Liver (tissue), 9 donors: Measurements from ENCODE around the gene CASP6. TPM values are rescaled to one million over a fixed set of nuclear protein-coding genes. Genes with fewer than 3 reads are reported as not detected.
"Not testable (repeated sequence)": the region's sequence is repeated elsewhere in the genome, so short reads cannot be mapped to it uniquely, and the experiment has no call there.

ENCODE experiments used
- DNase-seq: peaks from one replicate; pipeline ENCODE4 v3.0.0-alpha.2; 2017; ENCODE audit warnings: low spot score
- H3K27ac ChIP-seq, 2 donors: one replicate each; pipeline ENCODE4 v1.7.0; 2013; ENCODE audit warnings: inconsistent platforms in 2 of 2, low read length in 2 of 2, control low read depth in 1 of 2, low read depth in 1 of 2, mild to moderate bottlenecking in 1 of 2
- H3K27me3 ChIP-seq, 4 donors: one replicate each; pipeline versions ENCODE4 v1.6.1 to v1.7.0; 2013; ENCODE audit warnings: low read length in 3 of 4, inconsistent platforms in 1 of 4, mild to moderate bottlenecking in 1 of 4, moderate library complexity in 1 of 4; ENCODE audit not compliant: control insufficient read depth in 4 of 4, insufficient read depth in 4 of 4
- H3K36me3 ChIP-seq, 4 donors: one replicate each; pipeline versions ENCODE4 v1.6.1 to v1.7.0; 2013; ENCODE audit warnings: low read length in 3 of 4, mild to moderate bottlenecking in 3 of 4, low read depth in 1 of 4, moderate library complexity in 1 of 4; ENCODE audit not compliant: control insufficient read depth in 4 of 4, insufficient read depth in 3 of 4
- H3K4me1 ChIP-seq, 4 donors: one replicate each; pipeline versions ENCODE4 v1.6.1 to v1.7.0; 2013; ENCODE audit warnings: low read length in 3 of 4, mild to moderate bottlenecking in 3 of 4, moderate library complexity in 1 of 4; ENCODE audit not compliant: control insufficient read depth in 4 of 4, insufficient read depth in 4 of 4
- H3K4me3 ChIP-seq, 3 donors: one replicate each; pipeline versions ENCODE4 v1.6.1 to v1.7.0; 2013; ENCODE audit warnings: low read length in 3 of 3, control low read depth in 1 of 3, low read depth in 1 of 3, mild to moderate bottlenecking in 1 of 3
- H3K9ac ChIP-seq, 2 donors: one replicate each; pipeline ENCODE4 v1.7.0; 2013; ENCODE audit warnings: low read length in 2 of 2, mild to moderate bottlenecking in 2 of 2, moderate library complexity in 2 of 2, control low read depth in 1 of 2, low read depth in 1 of 2
- H3K9me3 ChIP-seq, 4 donors: one replicate each; pipeline versions ENCODE4 v1.6.1 to v1.7.0; 2013; ENCODE audit warnings: low read length in 3 of 4; ENCODE audit not compliant: control insufficient read depth in 4 of 4
- ATF3 ChIP-seq: IDR thresholded peaks from 2 replicates; pipeline ENCODE4 v1.6.1; 2016; ENCODE audit warnings: antibody characterized with exemption
- CTCF ChIP-seq: fragments of 150-350 bp; IDR thresholded peaks from 2 replicates; pipeline ENCODE4 v1.5.1; 2017; ENCODE audit warnings: improper control_type of control experiment, low read depth, low read length; ENCODE audit not compliant: missing input control
- EGR1 ChIP-seq, 2 donors: IDR thresholded peaks; 2 replicates each; pipeline ENCODE4 v1.6.1; 2016 to 2018; ENCODE audit warnings: antibody characterized with exemption in 2 of 2, low read depth in 2 of 2
- FOXA1 ChIP-seq: IDR thresholded peaks from 2 replicates; pipeline ENCODE4 v1.6.1; 2016; ENCODE audit warnings: antibody characterized with exemption
- FOXA2 ChIP-seq: IDR thresholded peaks from 2 replicates; pipeline ENCODE4 v1.6.1; 2016; ENCODE audit warnings: antibody characterized with exemption
- GABPA ChIP-seq, 2 donors: IDR thresholded peaks in 1 of 2; conservative IDR thresholded peaks in 1 of 2; 2 replicates each; pipeline ENCODE4 v1.6.1; 2016; ENCODE audit warnings: antibody characterized with exemption in 2 of 2, mild to moderate bottlenecking in 1 of 2, moderate library complexity in 1 of 2
- HNF4G ChIP-seq: IDR thresholded peaks from 2 replicates; pipeline ENCODE4 v1.6.1; 2016; ENCODE audit warnings: antibody characterized with exemption
- JUND ChIP-seq, 2 donors: IDR thresholded peaks; 2 replicates each; pipeline ENCODE4 v1.6.1; 2016; ENCODE audit warnings: antibody characterized with exemption in 2 of 2
- NR2F2 ChIP-seq: IDR thresholded peaks from 2 replicates; pipeline ENCODE4 v1.6.1; 2016; ENCODE audit warnings: antibody characterized with exemption
- RAD21 ChIP-seq, 2 donors: IDR thresholded peaks; 2 replicates each; pipeline ENCODE4 v1.6.1; 2016; ENCODE audit warnings: antibody characterized with exemption in 2 of 2, mild to moderate bottlenecking in 2 of 2
- RXRA ChIP-seq, 2 donors: IDR thresholded peaks; 2 replicates each; pipeline ENCODE4 v1.6.1; 2017 to 2018; ENCODE audit warnings: antibody characterized with exemption in 2 of 2, mild to moderate bottlenecking in 1 of 2
- SP1 ChIP-seq: IDR thresholded peaks from 2 replicates; pipeline ENCODE4 v1.6.1; 2018; ENCODE audit warnings: antibody characterized with exemption, mild to moderate bottlenecking
- TAF1 ChIP-seq: conservative IDR thresholded peaks from 2 replicates; pipeline ENCODE4 v1.6.1; 2016; ENCODE audit warnings: antibody characterized with exemption, mild to moderate bottlenecking
- YY1 ChIP-seq: IDR thresholded peaks from 2 replicates; pipeline ENCODE4 v1.6.1; 2016; ENCODE audit warnings: antibody characterized with exemption, mild to moderate bottlenecking
- ZBTB33 ChIP-seq: IDR thresholded peaks from 2 replicates; pipeline ENCODE4 v1.6.1; 2016; ENCODE audit warnings: antibody characterized with exemption
- WGBS: extraction: QIAGEN DNeasy Blood & Tissue Kit; methylation state at CpG from one replicate; pipeline ENCODE4 v1.1.7; 2013; 5-methylcytosine and 5-hydroxymethylcytosine counted together
- polyA plus RNA-seq, 2 donors: library from polyadenylated mRNA; stranded (reverse) in 1 of 2; unstranded in 1 of 2; fragments of 200-250 nt in 1 of 2; fragments of >200 nt in 1 of 2; fragmentation: Nextera tagmentation in 1 of 2; extraction: Ambion mirVana in 1 of 2; gene quantifications; one replicate each; pipeline versions ENCODE4 v1.2.1 to v1.2.3, GENCODE V29; 2013 to 2015
- total RNA-seq, 2 donors: library from RNA; depleted of rRNA; stranded (reverse); fragments of >200 nt; gene quantifications; one replicate each; pipeline ENCODE4 v1.2.3, GENCODE V29; 2014
- TF ChIP-seq, protein P1 (sequence below): IDR thresholded peaks from 2 replicates; pipeline ENCODE4 v1.6.1; 2016; ENCODE audit warnings: antibody characterized with exemption
- donor health status: healthy.
- donor health status: healthy.
- donor health status: healthy.
- donor health status: healthy.
- donor health status: healthy.

Gene CASP6
- total and polyA plus RNA-seq, 4 donors, result 14.9 to 20.9 (median 19.5) TPM

- Histone ChIP-seq H3K9me3 (no peaks in the 10 kb centered on the region), H3K4me3 (no peak overlapping the region), H3K27me3 (no peaks in the 10 kb centered on the region), H3K4me1 (no peaks in the 10 kb centered on the region), H3K27ac (no peak overlapping the region), H3K9ac (no peak overlapping the region), H3K36me3 (peaks cover 0 to 8% (median under 1%) of the 10 kb centered on the region in 4 donors)
- no peak for DNase-seq
- no peak for TF ChIP-seq EGR1 (IDR thresholded peaks at IDR 0.05; ENCODE audit: low read depth in 2 of 2)
- no peak for TF ChIP-seq YY1
- no peak for TF ChIP-seq FOXA1
- TF ChIP-seq RXRA (IDR thresholded peaks at IDR 0.05), result no peak
- no peak for TF ChIP-seq NR2F2
- TF ChIP-seq FOXA2, result no peak
- no peak for TF ChIP-seq TAF1
- TF ChIP-seq JUND (IDR thresholded peaks at IDR 0.05), result no peak
- no peak for TF ChIP-seq SP1
- TF ChIP-seq HNF4G, result no peak
- TF ChIP-seq, protein P1, sequence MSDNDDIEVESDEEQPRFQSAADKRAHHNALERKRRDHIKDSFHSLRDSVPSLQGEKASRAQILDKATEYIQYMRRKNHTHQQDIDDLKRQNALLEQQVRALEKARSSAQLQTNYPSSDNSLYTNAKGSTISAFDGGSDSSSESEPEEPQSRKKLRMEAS, result no peak
- no peak for TF ChIP-seq ZBTB33
- TF ChIP-seq GABPA (IDR thresholded peaks at IDR 0.05 in 1 of 2, conservative IDR thresholded peaks at IDR 0.05 in 1 of 2), result no peak
- no peak for TF ChIP-seq ATF3
- TF ChIP-seq CTCF, result no peak
- no peak for TF ChIP-seq RAD21 (IDR thresholded peaks at IDR 0.05)
- WGBS, result 97% methylated on average over 2 of the region's 2 CpGs
Measured at GRCh38 chr4:109682875-109683274, 20.4 kb downstream of the CASP6 start.

DNA sequence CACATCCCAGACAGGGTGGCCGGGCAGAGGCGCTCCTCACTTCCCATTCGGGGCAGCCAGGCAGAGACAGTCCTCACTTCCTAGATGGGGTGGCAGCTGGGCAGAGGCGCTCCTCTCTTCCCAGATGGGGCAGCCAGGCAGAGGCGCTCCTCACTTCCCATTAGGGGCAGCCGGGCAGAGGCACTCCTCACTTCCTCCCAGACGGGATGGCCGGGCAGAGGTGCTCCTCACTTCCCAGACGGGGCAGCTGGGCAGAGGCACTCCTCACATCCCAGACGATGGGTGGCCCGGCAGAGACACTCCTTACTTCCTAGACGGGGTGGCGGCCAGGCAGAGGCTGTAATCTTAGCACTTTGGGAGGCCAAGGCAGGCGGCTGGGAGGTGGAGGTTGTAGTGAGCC, 24.3 kb downstream of the CASP6 start:
- H3K9me3 ChIP-seq, H3K36me3 ChIP-seq, DNase-seq, H3K27me3 ChIP-seq, H3K27ac ChIP-seq, H3K4me3 ChIP-seq, H3K9ac ChIP-seq, H3K4me1 ChIP-seq: not testable (repeated sequence)
- WGBS, result 98% methylated on average over 14 of the region's 14 CpGs

DNA sequence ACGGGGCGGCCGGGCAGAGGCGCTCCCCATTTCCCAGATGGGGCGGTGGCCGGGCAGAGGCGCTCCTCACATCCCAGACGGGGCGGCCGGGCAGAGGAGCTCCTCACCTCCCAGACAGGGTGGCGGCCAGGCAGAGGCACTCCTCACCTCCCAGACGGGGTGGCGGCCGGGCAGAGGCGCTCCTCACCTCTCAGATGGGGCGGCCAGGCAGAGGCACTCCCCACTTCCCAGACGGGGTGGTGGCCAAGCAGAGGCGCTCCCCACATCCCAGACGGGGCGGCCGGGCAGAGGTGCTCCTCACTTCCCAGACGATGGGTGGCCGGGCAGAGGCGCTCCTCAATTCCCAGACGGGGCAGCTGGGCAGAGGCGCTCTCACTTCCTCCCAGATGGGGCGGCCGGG, 24.8 kb downstream of the CASP6 start:
- H3K4me3 ChIP-seq, H3K27me3 ChIP-seq, H3K9me3 ChIP-seq, H3K9ac ChIP-seq, DNase-seq, H3K4me1 ChIP-seq, H3K27ac ChIP-seq, H3K36me3 ChIP-seq: not testable (repeated sequence)
- WGBS, result 95% methylated on average over 28 of the region's 28 CpGs
